HepG2 (cell line): ENCODE measurements around the gene POLR3E. TPM values are rescaled to one million over a fixed set of nuclear protein-coding genes. Genes with fewer than 3 reads are reported as not detected.
A peak's percentile ranks its signal among the peaks of the same experiment; 100 is the strongest.

Experiments used
- ATAC-seq: fragments of 200-7000 bp; cut with Tn5 transposase; 3 replicates; pipeline ENCODE4 v1.9.1; 2020; ENCODE audit warnings: mild to moderate bottlenecking, moderate library complexity
- BruUV-seq: library from RNA; stranded (reverse); fragments of 400-500 nt; replicated peaks from 2 replicates; lab custom pipeline; 2021; lab: Mats Ljungman, UMichigan
- CTCF ChIA-PET: fragments of 300-600 bp; formaldehyde crosslinking; extraction: SDS; loops from one replicate; lab custom pipeline; 2021; ENCODE audit warnings: low total read pairs, inconsistent platforms, low intra/inter-chr PET ratio; lab: Yijun Ruan, JAX
- POLR2A ChIA-PET: fragments of 350-600 bp; sonication (Branson Sonifier 250); formaldehyde crosslinking; loops from one replicate; lab custom pipeline; 2020; ENCODE audit warnings: antibody characterized with exemption, inconsistent platforms; lab: Yijun Ruan, JAX
- DNase-seq: peaks from one replicate; pipeline ENCODE4 v3.0.0-alpha.2; 2015; ENCODE audit warnings: low spot score
- FAIRE-seq: peaks from 3 replicates; lab custom pipeline; 2011; peaks lifted over from hg19 to GRCh38; lab: Jason Lieb, UNC
- H2AFZ ChIP-seq: one replicate; pipeline ENCODE4 v1.6.1; 2011; ENCODE audit warnings: low read length, inconsistent platforms
- H3K27ac ChIP-seq: fragments of 300-600 bp; 3 replicates; pipeline ENCODE4 v1.8.0; 2011; ENCODE audit warnings: mixed run types, mild to moderate bottlenecking, mixed read lengths, low read length, inconsistent platforms; ENCODE audit not compliant: insufficient read depth; ENCODE audit errors: extremely low read length
- H3K27me3 ChIP-seq, 2 experiments: fragments of 200-600 bp in 1 of 2; 2 replicates in 1 of 2; 3 replicates in 1 of 2; pipeline versions ENCODE4 v1.6.0 to v1.8.0; 2011; ENCODE audit warnings: low read length in 2 of 2, mild to moderate bottlenecking in 2 of 2, moderate library complexity in 2 of 2, inconsistent platforms in 1 of 2; ENCODE audit not compliant: insufficient read depth in 2 of 2, control insufficient read depth in 1 of 2
- H3K36me3 ChIP-seq, 2 experiments: fragments of 200-600 bp in 1 of 2; replicated peaks in 1 of 2; 2 replicates in 1 of 2; 3 replicates in 1 of 2; pipeline versions ENCODE4 v1.5.1 to v1.8.0; 2011; ENCODE audit warnings: low read length in 2 of 2, inconsistent platforms in 1 of 2; ENCODE audit not compliant: insufficient read depth in 2 of 2, control insufficient read depth in 1 of 2
- H3K4me1 ChIP-seq: 2 replicates; pipeline ENCODE4 v1.5.1; 2012; ENCODE audit warnings: low read length, inconsistent platforms; ENCODE audit not compliant: insufficient read depth
- H3K4me2 ChIP-seq: 2 replicates; pipeline ENCODE4 v1.6.0; 2011; ENCODE audit warnings: low read depth, low read length, inconsistent platforms
- H3K4me3 ChIP-seq, 3 experiments: fragments of 200-600 bp in 1 of 3; sonication (generic), shearing (Covaris generic) in 1 of 3; replicated peaks in 1 of 3; 2 replicates each; pipeline ENCODE4 v1.5.1; 2011 to 2016; ENCODE audit warnings: low read length in 3 of 3, inconsistent platforms in 2 of 3, low read depth in 2 of 3, mild to moderate bottlenecking in 2 of 3, control low read depth in 1 of 3, mixed read lengths in 1 of 3; ENCODE audit not compliant: insufficient read depth in 1 of 3
- H3K79me2 ChIP-seq: one replicate; pipeline ENCODE4 v1.6.1; 2011; ENCODE audit warnings: low read length, inconsistent platforms; ENCODE audit not compliant: insufficient read depth
- H3K9ac ChIP-seq: 2 replicates; pipeline ENCODE4 v1.6.0; 2011; ENCODE audit warnings: mild to moderate bottlenecking, low read depth, low read length, inconsistent platforms; ENCODE audit not compliant: insufficient read depth
- H3K9me3 ChIP-seq: 2 replicates; pipeline ENCODE4 v1.5.1; 2012; ENCODE audit warnings: mild to moderate bottlenecking, low read length
- H4K20me1 ChIP-seq: 2 replicates; pipeline ENCODE4 v1.6.0; 2011; ENCODE audit warnings: inconsistent platforms, mild to moderate bottlenecking, low read length, moderate library complexity; ENCODE audit not compliant: insufficient read depth
- BCL6 ChIP-seq: IDR thresholded peaks from 2 replicates; pipeline ENCODE4 v1.6.1; 2016; ENCODE audit warnings: missing genetic modification reagents, missing compliant biosample characterization
- KLF12 ChIP-seq: sonication (generic); formaldehyde crosslinking; IDR thresholded peaks from 2 replicates; pipeline ENCODE4 v1.4.0; 2020; ENCODE audit warnings: missing genetic modification reagents, borderline replicate concordance
- KLF13 ChIP-seq: sonication (generic); formaldehyde crosslinking; IDR thresholded peaks from 2 replicates; pipeline ENCODE4 v1.4.0; 2020; ENCODE audit warnings: mild to moderate bottlenecking, missing genetic modification reagents
- NCOA2 ChIP-seq: sonication (generic); formaldehyde crosslinking; IDR thresholded peaks from 2 replicates; pipeline ENCODE4 v1.8.0; 2022; ENCODE audit warnings: inconsistent platforms
- SMC3 ChIP-seq: IDR thresholded peaks from 2 replicates; pipeline ENCODE4 v1.6.1; 2011; ENCODE audit warnings: low read length, improper control_type of control experiment
- SOX13 ChIP-seq, 3 experiments: fragments of 450-650 bp in 1 of 3; sonication (generic) in 1 of 3; formaldehyde crosslinking in 1 of 3; IDR thresholded peaks in 2 of 3; conservative IDR thresholded peaks in 1 of 3; 2 replicates each; pipeline versions ENCODE4 v1.5.0 to v1.6.1; 2016 to 2020; ENCODE audit warnings: antibody characterized with exemption in 1 of 3, mild to moderate bottlenecking in 1 of 3, missing compliant biosample characterization in 1 of 3, missing genetic modification reagents in 1 of 3, moderate library complexity in 1 of 3
- ZNF747 ChIP-seq: sonication (generic); formaldehyde crosslinking; IDR thresholded peaks from 2 replicates; pipeline ENCODE4 v1.8.1; 2023; ENCODE audit warnings: missing genetic modification reagents, mild to moderate bottlenecking, borderline replicate concordance
- WGBS: methylation state at CpG from one replicate; pipeline ENCODE4 v1.1.6; 2017; ENCODE audit warnings: low lambda C conversion rate; 5-methylcytosine and 5-hydroxymethylcytosine counted together
- in situ Hi-C: cut with HindIII; loops from 2 replicates; pipeline ENCODE4 v1.10.0; 2017; ENCODE audit warnings: low pct_unique_long_range_greater_than_20kb; ENCODE audit not compliant: extremely low pct_ligation_motif_present
- intact Hi-C: fragments of 100-400 bp; cut with micrococcal nuclease; formaldehyde crosslinking; loops from one replicate; pipeline ENCODE4 v1.10.0; 2022; ENCODE audit not compliant: unreplicated experiment
- polyA plus RNA-seq, 8 experiments: library from polyadenylated mRNA; depleted of rRNA in 3 of 8; stranded (reverse) in 7 of 8; unstranded in 1 of 8; fragments of >200 nt; fragmentation: Illumina TruSeq in 4 of 8; extraction: Trizol in 4 of 8; gene quantifications; 2 replicates each; pipeline versions ENCODE4 v1.2.1 to v1.2.3, GENCODE V29; 2011 to 2016; ENCODE audit warnings: low read depth in 4 of 8, missing spikeins in 1 of 8, mixed read lengths in 1 of 8; ENCODE audit not compliant: insufficient read depth in 1 of 8
- total RNA-seq, 5 experiments: library from RNA; depleted of rRNA; stranded (reverse); fragments of >200 nt; fragmentation: Illumina TruSeq; extraction: Trizol; gene quantifications; 2 replicates each; pipeline ENCODE4 v1.2.3, GENCODE V29; 2016; ENCODE audit warnings: low read depth in 1 of 5
- TF ChIP-seq, protein P1 (sequence below): sonication (generic); formaldehyde crosslinking; IDR thresholded peaks from 2 replicates; pipeline ENCODE4 v1.4.0; 2020; ENCODE audit warnings: low read depth, missing genetic modification reagents
- TF ChIP-seq, protein P2 (sequence below): sonication (generic); formaldehyde crosslinking; IDR thresholded peaks from 2 replicates; pipeline ENCODE4 v1.5.0; 2020; ENCODE audit warnings: missing genetic modification reagents, mild to moderate bottlenecking, borderline replicate concordance
- TF ChIP-seq, protein P3 (sequence below): sonication (generic); formaldehyde crosslinking; IDR thresholded peaks from 2 replicates; pipeline ENCODE4 v1.4.0; 2020; ENCODE audit warnings: missing genetic modification reagents, borderline replicate concordance
- TF ChIP-seq, protein P4 (sequence below): sonication (generic); formaldehyde crosslinking; IDR thresholded peaks from 2 replicates; pipeline ENCODE4 v1.5.0; 2020; ENCODE audit warnings: mild to moderate bottlenecking, missing genetic modification reagents

The POLR3E gene
- total and polyA plus RNA-seq, 2 of the 13 experiments (the other 11 are each of a cell fraction or from before 2014, with no cell fraction given): 135 to 262 TPM

DNA sequence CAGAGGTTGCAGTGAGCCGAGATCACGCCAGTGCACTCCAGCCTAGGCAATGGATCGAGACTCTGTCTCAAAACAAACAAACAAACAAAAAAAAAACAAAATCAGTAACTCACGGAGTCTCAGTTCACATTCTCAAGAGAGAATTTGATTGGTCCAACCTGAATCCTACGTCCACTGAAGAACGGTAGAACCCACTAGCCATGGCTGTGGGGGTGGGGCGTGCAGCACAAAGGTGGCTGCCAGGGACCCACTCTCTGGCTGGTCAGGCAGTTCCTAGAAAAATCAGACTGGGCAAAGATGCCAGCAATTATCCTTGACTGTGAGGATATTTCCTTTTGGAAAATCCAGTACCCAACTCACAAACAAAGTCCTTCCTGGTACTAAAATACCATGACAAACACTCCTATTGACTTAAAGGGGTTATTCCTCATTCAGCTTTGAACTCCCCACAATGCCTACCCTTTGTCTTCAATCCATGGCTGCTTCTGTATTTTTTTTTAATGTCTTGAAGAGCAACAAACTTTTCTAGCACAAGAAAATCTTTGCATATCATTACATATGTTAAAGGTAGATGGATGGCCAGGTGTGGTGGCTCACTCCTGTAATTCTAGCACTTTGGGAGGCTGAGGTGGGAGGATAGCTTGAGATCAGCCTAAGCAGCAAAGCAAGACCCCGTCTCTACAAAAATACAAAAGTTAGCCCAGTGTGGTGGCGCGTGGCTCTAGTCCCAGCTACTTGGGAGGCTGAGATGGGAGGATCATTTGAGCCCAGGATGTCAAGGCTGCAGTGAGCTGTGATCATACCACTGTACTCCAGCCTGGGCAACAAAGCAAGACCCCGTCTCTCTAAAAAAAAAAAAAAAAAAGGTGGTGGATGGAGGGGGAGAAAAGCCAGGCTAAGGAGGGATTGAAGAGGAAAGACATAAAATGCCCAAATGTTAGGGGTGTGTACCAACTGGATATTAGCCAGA is 3.8 kb upstream of the POLR3E start:
- no peak for FAIRE-seq
- in situ Hi-C loops (no loop called here), intact Hi-C loops (no loop called here)
- H3K79me2 ChIP-seq: peaks cover 10% of the 10 kb centered on the region
- DNase-seq: peak; percentile 43
- no peaks in the 10 kb centered on the region for H3K36me3 ChIP-seq
- BruUV-seq: no TSS peak
- ChIA-PET CTCF (interaction anchor here (1.4 kb wide), 1 partner anchor 98 kb away, joined by 3 read pairs; no protein-coding TSS in a partner anchor), POLR2A (no interaction called here)
- H4K20me1 ChIP-seq: peaks cover 7% of the 10 kb centered on the region
- H2AFZ ChIP-seq: no peak overlapping the region
- ATAC-seq: no peak
- H3K4me3 ChIP-seq: no peak overlapping the region; a peak in 1 of 6 replicates
- no peaks in the 10 kb centered on the region for H3K9me3 ChIP-seq
- WGBS: 79% methylated on average over 11 of the region's 11 CpGs
- H3K4me1 ChIP-seq: peaks cover 34% of the 10 kb centered on the region
- H3K27ac ChIP-seq: no peak overlapping the region
- H3K9ac ChIP-seq: no peak overlapping the region
- H3K4me2 ChIP-seq: peak overlapping the region; percentile 34
- H3K27me3 ChIP-seq: no peaks in the 10 kb centered on the region; a peak in 1 of 5 replicates
- TF ChIP-seq BCL6 (CRISPR knock-in tag) (peak; percentile 81), KLF13 (CRISPR knock-in tag) (no peak), SMC3 (no peak), NCOA2 (CRISPR knock-in tag) (0 out of 2 replicates have a peak, but pooled peaks have one; percentile 24), ZNF747 (CRISPR knock-in tag) (0 out of 2 replicates have a peak, but pooled peaks have one; percentile 34), KLF12 (CRISPR knock-in tag) (no peak), SOX13 (IDR thresholded peaks at IDR 0.05) (no peak), SOX13 (CRISPR knock-in tag; conservative IDR thresholded peaks at IDR 0.05 in 1 of 2, IDR thresholded peaks at IDR 0.05 in 1 of 2) (peak; percentile 77 to 89; a peak in 2 of 4 replicates)
- TF ChIP-seq, protein P1, sequence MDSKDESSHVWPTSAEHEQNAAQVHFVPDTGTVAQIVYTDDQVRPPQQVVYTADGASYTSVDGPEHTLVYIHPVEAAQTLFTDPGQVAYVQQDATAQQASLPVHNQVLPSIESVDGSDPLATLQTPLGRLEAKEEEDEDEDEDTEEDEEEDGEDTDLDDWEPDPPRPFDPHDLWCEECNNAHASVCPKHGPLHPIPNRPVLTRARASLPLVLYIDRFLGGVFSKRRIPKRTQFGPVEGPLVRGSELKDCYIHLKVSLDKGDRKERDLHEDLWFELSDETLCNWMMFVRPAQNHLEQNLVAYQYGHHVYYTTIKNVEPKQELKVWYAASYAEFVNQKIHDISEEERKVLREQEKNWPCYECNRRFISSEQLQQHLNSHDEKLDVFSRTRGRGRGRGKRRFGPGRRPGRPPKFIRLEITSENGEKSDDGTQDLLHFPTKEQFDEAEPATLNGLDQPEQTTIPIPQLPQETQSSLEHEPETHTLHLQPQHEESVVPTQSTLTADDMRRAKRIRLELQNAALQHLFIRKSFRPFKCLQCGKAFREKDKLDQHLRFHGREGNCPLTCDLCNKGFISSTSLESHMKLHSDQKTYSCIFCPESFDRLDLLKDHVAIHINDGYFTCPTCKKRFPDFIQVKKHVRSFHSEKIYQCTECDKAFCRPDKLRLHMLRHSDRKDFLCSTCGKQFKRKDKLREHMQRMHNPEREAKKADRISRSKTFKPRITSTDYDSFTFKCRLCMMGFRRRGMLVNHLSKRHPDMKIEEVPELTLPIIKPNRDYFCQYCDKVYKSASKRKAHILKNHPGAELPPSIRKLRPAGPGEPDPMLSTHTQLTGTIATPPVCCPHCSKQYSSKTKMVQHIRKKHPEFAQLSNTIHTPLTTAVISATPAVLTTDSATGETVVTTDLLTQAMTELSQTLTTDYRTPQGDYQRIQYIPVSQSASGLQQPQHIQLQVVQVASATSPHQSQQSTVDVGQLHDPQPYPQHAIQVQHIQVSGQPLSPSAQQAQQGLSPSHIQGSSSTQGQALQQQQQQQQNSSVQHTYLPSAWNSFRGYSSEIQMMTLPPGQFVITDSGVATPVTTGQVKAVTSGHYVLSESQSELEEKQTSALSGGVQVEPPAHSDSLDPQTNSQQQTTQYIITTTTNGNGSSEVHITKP: peak; percentile 43; the same call in 1 of the 2 replicates
- TF ChIP-seq, protein P2, sequence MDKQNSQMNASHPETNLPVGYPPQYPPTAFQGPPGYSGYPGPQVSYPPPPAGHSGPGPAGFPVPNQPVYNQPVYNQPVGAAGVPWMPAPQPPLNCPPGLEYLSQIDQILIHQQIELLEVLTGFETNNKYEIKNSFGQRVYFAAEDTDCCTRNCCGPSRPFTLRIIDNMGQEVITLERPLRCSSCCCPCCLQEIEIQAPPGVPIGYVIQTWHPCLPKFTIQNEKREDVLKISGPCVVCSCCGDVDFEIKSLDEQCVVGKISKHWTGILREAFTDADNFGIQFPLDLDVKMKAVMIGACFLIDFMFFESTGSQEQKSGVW: no peak
- TF ChIP-seq, protein P3, sequence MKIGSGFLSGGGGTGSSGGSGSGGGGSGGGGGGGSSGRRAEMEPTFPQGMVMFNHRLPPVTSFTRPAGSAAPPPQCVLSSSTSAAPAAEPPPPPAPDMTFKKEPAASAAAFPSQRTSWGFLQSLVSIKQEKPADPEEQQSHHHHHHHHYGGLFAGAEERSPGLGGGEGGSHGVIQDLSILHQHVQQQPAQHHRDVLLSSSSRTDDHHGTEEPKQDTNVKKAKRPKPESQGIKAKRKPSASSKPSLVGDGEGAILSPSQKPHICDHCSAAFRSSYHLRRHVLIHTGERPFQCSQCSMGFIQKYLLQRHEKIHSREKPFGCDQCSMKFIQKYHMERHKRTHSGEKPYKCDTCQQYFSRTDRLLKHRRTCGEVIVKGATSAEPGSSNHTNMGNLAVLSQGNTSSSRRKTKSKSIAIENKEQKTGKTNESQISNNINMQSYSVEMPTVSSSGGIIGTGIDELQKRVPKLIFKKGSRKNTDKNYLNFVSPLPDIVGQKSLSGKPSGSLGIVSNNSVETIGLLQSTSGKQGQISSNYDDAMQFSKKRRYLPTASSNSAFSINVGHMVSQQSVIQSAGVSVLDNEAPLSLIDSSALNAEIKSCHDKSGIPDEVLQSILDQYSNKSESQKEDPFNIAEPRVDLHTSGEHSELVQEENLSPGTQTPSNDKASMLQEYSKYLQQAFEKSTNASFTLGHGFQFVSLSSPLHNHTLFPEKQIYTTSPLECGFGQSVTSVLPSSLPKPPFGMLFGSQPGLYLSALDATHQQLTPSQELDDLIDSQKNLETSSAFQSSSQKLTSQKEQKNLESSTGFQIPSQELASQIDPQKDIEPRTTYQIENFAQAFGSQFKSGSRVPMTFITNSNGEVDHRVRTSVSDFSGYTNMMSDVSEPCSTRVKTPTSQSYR (CRISPR knock-in tag): peak; percentile 62; the same call in 1 of the 2 replicates
- TF ChIP-seq, protein P4, sequence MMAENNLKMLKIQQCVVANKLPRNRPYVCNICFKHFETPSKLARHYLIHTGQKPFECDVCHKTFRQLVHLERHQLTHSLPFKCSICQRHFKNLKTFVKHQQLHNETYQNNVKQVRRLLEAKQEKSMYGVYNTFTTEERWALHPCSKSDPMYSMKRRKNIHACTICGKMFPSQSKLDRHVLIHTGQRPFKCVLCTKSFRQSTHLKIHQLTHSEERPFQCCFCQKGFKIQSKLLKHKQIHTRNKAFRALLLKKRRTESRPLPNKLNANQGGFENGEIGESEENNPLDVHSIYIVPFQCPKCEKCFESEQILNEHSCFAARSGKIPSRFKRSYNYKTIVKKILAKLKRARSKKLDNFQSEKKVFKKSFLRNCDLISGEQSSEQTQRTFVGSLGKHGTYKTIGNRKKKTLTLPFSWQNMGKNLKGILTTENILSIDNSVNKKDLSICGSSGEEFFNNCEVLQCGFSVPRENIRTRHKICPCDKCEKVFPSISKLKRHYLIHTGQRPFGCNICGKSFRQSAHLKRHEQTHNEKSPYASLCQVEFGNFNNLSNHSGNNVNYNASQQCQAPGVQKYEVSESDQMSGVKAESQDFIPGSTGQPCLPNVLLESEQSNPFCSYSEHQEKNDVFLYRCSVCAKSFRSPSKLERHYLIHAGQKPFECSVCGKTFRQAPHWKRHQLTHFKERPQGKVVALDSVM: peak; percentile 79; the same call in 1 of the 2 replicates
